Type B pancreatic cell (in vitro differentiated cells): ENCODE measurements around the gene NUP107. TPM values are rescaled to one million over a fixed set of nuclear protein-coding genes. Genes with fewer than 3 reads are reported as not detected.
A peak's percentile ranks its signal among the peaks of the same experiment; 100 is the strongest.
"Not testable (repeated sequence)": the region's sequence is repeated elsewhere in the genome, so short reads cannot be mapped to it uniquely, and the experiment has no call there.

Experiments
- DNase-seq: peaks from one replicate; pipeline ENCODE4 v3.0.0; 2021; ENCODE audit warnings: mixed read lengths; ENCODE audit not compliant: unreplicated experiment; ENCODE audit errors: extremely low spot score
- H3K27ac Mint-ChIP-seq: 2 replicates; pipeline ENCODE4 v1.8.0; 2021; ENCODE audit warnings: mild to moderate bottlenecking, mixed read lengths
- H3K27me3 Mint-ChIP-seq: 2 replicates; pipeline ENCODE4 v1.8.0; 2021; ENCODE audit warnings: mixed read lengths
- H3K36me3 Mint-ChIP-seq: 2 replicates; pipeline ENCODE4 v1.8.0; 2021; ENCODE audit warnings: mixed read lengths
- H3K4me1 Mint-ChIP-seq: one replicate; pipeline ENCODE4 v1.8.0; 2021; ENCODE audit warnings: mixed read lengths; ENCODE audit not compliant: unreplicated experiment
- H3K4me3 Mint-ChIP-seq: 2 replicates; pipeline ENCODE4 v1.8.0; 2021; ENCODE audit warnings: mild to moderate bottlenecking, mixed read lengths
- H3K9me3 Mint-ChIP-seq: 2 replicates; pipeline ENCODE4 v1.8.0; 2021; ENCODE audit warnings: mixed read lengths
- total RNA-seq: library from RNA; stranded (reverse); gene quantifications from 2 replicates; pipeline ENCODE4 v1.2.1, GENCODE V29; 2021; ENCODE audit warnings: low replicate concordance
- TF ChIP-seq, protein P1 (sequence below): fragments of 200-600 bp; sonication (generic); conservative IDR thresholded peaks from 2 replicates; pipeline ENCODE4 v1.5.0; 2021; ENCODE audit warnings: antibody characterized with exemption, mild to moderate bottlenecking

Gene NUP107
- total RNA-seq, 1 donor from 2014 or later: 80.2 TPM

DNA sequence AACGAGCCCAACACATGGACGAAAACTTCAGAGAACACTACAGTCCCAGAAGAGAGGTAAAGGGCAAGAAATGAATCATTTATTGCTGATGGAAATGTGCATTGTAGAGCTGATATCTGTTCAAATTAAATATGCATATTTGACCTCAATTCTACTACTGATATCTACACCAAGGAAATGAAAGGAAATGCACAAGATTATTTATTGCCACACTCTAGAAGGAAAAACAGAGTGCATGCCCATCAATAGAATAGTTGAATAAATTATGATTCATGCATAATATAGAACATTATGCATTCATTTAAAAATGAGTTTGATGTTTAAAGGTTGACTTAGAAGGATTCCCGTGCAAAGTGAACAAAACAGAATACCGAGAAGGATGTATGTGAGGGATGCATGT lies 15.6 kb upstream of the NUP107 start:
- no peak overlapping the region for H3K4me3 Mint-ChIP-seq
- no peaks in the 10 kb centered on the region for H3K4me1 Mint-ChIP-seq
- TF ChIP-seq, protein P1, sequence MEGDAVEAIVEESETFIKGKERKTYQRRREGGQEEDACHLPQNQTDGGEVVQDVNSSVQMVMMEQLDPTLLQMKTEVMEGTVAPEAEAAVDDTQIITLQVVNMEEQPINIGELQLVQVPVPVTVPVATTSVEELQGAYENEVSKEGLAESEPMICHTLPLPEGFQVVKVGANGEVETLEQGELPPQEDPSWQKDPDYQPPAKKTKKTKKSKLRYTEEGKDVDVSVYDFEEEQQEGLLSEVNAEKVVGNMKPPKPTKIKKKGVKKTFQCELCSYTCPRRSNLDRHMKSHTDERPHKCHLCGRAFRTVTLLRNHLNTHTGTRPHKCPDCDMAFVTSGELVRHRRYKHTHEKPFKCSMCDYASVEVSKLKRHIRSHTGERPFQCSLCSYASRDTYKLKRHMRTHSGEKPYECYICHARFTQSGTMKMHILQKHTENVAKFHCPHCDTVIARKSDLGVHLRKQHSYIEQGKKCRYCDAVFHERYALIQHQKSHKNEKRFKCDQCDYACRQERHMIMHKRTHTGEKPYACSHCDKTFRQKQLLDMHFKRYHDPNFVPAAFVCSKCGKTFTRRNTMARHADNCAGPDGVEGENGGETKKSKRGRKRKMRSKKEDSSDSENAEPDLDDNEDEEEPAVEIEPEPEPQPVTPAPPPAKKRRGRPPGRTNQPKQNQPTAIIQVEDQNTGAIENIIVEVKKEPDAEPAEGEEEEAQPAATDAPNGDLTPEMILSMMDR: no peak
- H3K27ac Mint-ChIP-seq: no peak overlapping the region
- no peaks in the 10 kb centered on the region for H3K27me3 Mint-ChIP-seq
- no peaks in the 10 kb centered on the region for H3K36me3 Mint-ChIP-seq
- no peak for DNase-seq
- H3K9me3 Mint-ChIP-seq: no peaks in the 10 kb centered on the region

DNA sequence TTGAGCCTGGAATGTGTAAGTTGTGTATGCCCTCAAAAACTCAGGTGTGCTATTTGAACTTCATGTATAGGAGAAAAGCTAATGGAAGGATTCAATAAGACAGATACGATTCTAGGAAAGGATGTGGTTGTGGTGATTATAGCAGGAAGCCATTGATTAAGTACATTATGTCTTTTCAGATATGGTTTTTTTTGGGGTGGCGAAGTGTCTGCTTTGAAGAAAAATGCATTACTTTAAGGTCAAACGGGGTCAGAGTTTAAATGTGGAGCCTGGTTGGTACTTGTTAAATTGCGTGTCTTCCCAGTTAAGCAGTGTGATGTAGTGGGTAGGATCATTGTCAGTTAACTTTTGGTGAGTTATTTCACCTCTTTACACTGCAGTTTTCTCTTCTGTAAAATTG lies 13.0 kb upstream of the NUP107 start:
- no peak overlapping the region for H3K27ac Mint-ChIP-seq
- no peak overlapping the region for H3K4me3 Mint-ChIP-seq
- H3K27me3 Mint-ChIP-seq: no peaks in the 10 kb centered on the region
- H3K9me3 Mint-ChIP-seq: no peaks in the 10 kb centered on the region
- no peak for DNase-seq
- H3K4me1 Mint-ChIP-seq: no peaks in the 10 kb centered on the region
- TF ChIP-seq, protein P1: no peak
- no peaks in the 10 kb centered on the region for H3K36me3 Mint-ChIP-seq

DNA sequence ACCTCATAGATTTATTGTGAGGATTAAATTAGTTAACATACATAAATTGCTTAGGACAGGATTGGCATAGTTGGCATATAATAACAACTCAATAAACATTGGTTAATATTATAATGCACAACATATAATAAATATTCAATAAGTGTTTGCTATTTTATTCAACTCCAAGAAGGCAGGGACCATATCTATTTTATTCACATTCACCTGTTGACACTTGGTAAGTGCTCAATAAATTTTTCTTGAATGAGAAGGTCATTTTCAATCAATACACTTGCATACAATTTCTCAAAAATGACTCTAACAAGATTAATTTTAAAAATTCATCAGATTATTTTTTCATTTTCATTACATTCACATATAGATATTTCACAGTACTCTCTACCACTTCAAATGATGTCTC lies 12.4 kb upstream of the NUP107 start:
- DNase-seq: no peak
- no peaks in the 10 kb centered on the region for H3K27me3 Mint-ChIP-seq
- no peak overlapping the region for H3K4me3 Mint-ChIP-seq
- H3K4me1 Mint-ChIP-seq: no peaks in the 10 kb centered on the region
- H3K27ac Mint-ChIP-seq: no peak overlapping the region
- H3K9me3 Mint-ChIP-seq: no peaks in the 10 kb centered on the region
- H3K36me3 Mint-ChIP-seq: no peaks in the 10 kb centered on the region
- TF ChIP-seq, protein P1: no peak

DNA sequence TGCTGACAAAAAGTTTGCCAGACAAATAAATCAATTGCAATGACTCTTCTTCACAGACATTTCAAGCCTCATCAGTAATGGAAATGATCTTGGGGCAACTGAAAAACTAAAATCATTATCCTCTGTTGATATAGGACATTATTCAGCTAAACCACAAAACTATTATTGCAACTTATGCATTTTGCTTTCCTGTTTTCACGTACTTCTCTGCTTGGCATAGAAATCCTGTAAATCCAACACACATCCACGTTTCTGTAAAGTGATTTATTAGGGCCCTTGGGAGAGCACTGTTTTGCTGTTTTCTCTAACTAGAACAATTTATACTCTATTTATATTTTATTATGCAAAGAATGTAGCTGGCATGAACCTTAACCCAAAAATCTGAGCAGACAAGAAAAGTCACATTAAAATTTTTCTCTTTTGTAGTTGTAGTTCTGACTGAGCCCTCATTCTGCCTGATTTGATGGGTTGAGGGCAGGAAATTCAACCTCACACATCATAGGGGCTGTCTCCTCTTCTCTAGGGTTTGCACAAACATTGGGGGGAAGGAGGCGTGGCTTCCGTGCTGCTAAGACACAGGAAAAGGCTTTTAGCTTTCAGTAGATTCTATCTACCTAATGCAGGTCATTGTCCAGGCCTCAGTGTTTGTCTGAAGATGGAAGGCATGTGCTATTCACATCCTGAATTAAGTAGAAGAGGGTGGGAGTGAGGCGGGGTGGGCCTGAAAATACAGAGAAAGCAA lies 11.5 kb upstream of the NUP107 start:
- peak overlapping the region; percentile 86 for H3K27ac Mint-ChIP-seq
- TF ChIP-seq, protein P1: no peak
- H3K36me3 Mint-ChIP-seq: no peaks in the 10 kb centered on the region
- H3K27me3 Mint-ChIP-seq: no peaks in the 10 kb centered on the region
- no peaks in the 10 kb centered on the region for H3K9me3 Mint-ChIP-seq
- no peaks in the 10 kb centered on the region for H3K4me1 Mint-ChIP-seq
- H3K4me3 Mint-ChIP-seq: no peak overlapping the region
- no peak for DNase-seq

DNA sequence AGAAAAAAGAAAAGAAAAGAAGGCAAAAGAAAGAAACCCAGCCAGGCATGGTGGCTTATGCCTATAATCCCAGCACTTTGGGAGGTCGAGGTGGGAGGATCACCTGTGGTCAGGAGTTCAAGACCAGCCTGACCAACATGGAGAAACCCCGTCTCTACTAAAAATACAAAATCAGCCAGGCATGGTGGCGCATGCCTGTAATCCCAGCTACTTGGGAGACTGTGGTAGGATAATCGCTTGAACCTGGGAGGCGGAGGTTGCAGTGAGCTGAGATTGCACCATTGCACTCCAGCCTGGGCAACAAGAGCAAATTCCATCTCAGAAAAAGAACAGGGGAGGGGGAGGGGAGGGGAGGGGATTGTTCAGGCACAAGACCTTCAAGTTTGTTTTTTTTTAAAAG lies 9.9 kb upstream of the NUP107 start:
- H3K27me3 Mint-ChIP-seq, DNase-seq, H3K36me3 Mint-ChIP-seq, H3K4me1 Mint-ChIP-seq, H3K27ac Mint-ChIP-seq, H3K4me3 Mint-ChIP-seq, H3K9me3 Mint-ChIP-seq: not testable (repeated sequence)

DNA sequence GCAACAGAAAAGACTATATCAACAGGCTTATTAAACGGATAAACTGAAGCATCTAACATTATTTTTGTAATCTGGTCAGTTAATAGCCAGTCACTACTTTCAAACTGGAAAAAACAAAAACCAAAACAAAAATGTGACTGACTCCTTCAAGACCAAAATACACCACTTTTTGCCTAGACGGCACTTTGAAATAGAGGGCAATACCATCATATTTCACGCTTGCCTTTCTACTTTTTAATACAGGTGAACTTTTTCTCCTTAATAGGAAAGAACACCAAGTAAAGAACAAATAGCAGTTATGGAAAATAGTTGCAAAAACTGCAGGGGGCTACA lies 550 bp upstream of the NUP107 start:
- TF ChIP-seq, protein P1: no peak

More for the DNA sequence above, 550 bp upstream of the NUP107 start:
- Mint-ChIP-seq H3K36me3 (no peaks in the 10 kb centered on the region), H3K4me1 (peaks cover 12% of the 10 kb centered on the region), H3K27me3 (no peaks in the 10 kb centered on the region), H3K9me3 (no peaks in the 10 kb centered on the region), H3K27ac (peak overlapping the region; percentile 95), H3K4me3 (peak overlapping the region; percentile 98)
- DNase-seq: no peak
